Measurements from ENCODE around the gene TIMP2.

TIMP2 gene

DNA sequence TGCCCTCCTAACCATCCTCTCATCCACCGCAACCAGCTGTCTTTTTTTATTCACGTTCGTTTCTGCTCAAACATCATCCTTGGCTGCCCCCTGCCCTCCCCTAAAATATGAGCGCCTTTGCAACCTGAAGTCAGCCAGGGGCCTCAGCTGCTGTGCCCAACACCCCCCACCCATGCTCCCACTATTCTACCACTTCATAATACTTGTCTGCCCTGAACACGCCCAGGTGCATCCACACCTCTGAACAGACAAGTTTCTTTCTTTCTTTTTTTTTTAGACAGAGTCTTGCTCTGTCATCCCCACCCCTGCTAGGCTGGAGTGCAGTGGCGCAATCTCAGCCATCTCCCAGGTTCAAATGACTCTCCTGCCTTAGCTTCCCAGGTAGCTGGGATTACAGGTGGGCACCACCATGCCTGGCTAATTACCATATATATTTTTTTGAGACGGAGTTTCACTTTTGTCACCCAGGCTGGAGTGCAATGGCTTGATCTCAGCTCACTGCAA is 49.0 kb downstream of the TIMP2 start:
- TF ChIP-seq EZH2phosphoT487 (IDR thresholded peaks at IDR 0.05; ENCODE audit: borderline replicate concordance, low read length) (no peak), CTCF (IDR thresholded peaks at IDR 0.05; ENCODE audit: low read depth, low read length, poor library complexity, severe bottlenecking) (no peak)
- Histone ChIP-seq H3K4me2 (ENCODE audit: low read length) (no peak overlapping the region), H3K4me1 (ENCODE audit: control insufficient read depth, low read length) (no peaks in the 10 kb centered on the region), H3K27me3 (ENCODE audit: control insufficient read depth, low read length) (peaks cover 8% of the 10 kb centered on the region; the same call in 1 of the 2 replicates), H3K9me2 (replicated peaks; ENCODE audit: control insufficient read depth, low read length) (no peaks in the 10 kb centered on the region), H3F3A (ENCODE audit: control insufficient read depth, insufficient read depth) (no peaks in the 10 kb centered on the region), H3K79me2 (ENCODE audit: control insufficient read depth, low read length) (no peaks in the 10 kb centered on the region), H3K36me3 (ENCODE audit: control insufficient read depth, low read length) (no peaks in the 10 kb centered on the region), H3K27ac (ENCODE audit: low read depth, low read length) (no peak overlapping the region), H4K20me1 (ENCODE audit: control insufficient read depth, insufficient read depth, low read depth, low read length) (no peaks in the 10 kb centered on the region), H3K9me3 (ENCODE audit: control insufficient read depth, insufficient read depth, low read length) (no peaks in the 10 kb centered on the region), H3K4me3 (ENCODE audit: low read length) (no peak overlapping the region)

DNA sequence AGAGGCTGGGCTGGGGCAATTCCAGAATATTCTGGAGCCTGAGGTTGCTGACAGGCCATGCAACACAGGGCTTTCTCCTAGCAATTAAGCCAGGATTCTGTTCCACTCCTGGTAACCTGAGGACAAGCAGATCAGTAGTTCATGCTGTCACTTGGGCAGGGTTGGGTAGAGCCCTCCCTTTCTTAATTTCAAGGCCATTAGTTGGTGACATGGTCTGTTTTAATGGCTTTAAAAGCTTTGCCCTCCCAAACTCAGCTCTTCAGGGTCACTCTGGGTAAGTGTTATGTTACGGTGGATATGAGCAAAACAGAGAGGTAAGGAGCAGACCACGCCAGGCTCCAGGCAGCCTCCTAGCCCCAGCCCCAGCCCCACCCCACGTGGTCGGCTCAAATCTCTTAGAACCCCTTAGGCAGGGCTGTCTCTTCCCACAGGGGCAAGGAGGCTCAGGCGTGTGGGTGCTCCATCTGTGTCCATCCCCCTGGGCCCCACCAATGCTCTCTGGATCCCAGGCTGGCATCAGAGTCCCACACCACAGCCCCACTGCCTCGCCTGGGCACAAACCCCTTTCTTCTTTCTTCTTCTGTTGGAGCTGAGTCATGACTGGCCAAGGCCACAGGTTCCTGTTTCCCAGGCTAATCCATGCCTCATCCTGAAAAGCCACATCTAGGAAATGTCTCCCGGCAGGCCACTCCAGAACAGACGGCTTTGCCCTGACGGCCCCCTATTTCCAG is 49.7 kb downstream of the TIMP2 start:
- Histone ChIP-seq H3K79me2 (ENCODE audit: control insufficient read depth, low read length) (no peaks in the 10 kb centered on the region), H3K4me1 (ENCODE audit: control insufficient read depth, low read length) (no peaks in the 10 kb centered on the region), H3K9me3 (ENCODE audit: control insufficient read depth, insufficient read depth, low read length) (no peaks in the 10 kb centered on the region), H3K4me2 (ENCODE audit: low read length) (no peak overlapping the region), H3K27ac (ENCODE audit: low read depth, low read length) (no peak overlapping the region), H4K20me1 (ENCODE audit: control insufficient read depth, insufficient read depth, low read depth, low read length) (no peaks in the 10 kb centered on the region), H3K9me2 (replicated peaks; ENCODE audit: control insufficient read depth, low read length) (no peaks in the 10 kb centered on the region), H3K4me3 (ENCODE audit: low read length) (no peak overlapping the region), H3K27me3 (ENCODE audit: control insufficient read depth, low read length) (peaks cover 8% of the 10 kb centered on the region; the same call in 1 of the 2 replicates), H3F3A (ENCODE audit: control insufficient read depth, insufficient read depth) (no peaks in the 10 kb centered on the region), H3K36me3 (ENCODE audit: control insufficient read depth, low read length) (no peaks in the 10 kb centered on the region)
- TF ChIP-seq CTCF (IDR thresholded peaks at IDR 0.05; ENCODE audit: low read depth, low read length, poor library complexity, severe bottlenecking) (no peak), EZH2phosphoT487 (IDR thresholded peaks at IDR 0.05; ENCODE audit: borderline replicate concordance, low read length) (no peak)

DNA sequence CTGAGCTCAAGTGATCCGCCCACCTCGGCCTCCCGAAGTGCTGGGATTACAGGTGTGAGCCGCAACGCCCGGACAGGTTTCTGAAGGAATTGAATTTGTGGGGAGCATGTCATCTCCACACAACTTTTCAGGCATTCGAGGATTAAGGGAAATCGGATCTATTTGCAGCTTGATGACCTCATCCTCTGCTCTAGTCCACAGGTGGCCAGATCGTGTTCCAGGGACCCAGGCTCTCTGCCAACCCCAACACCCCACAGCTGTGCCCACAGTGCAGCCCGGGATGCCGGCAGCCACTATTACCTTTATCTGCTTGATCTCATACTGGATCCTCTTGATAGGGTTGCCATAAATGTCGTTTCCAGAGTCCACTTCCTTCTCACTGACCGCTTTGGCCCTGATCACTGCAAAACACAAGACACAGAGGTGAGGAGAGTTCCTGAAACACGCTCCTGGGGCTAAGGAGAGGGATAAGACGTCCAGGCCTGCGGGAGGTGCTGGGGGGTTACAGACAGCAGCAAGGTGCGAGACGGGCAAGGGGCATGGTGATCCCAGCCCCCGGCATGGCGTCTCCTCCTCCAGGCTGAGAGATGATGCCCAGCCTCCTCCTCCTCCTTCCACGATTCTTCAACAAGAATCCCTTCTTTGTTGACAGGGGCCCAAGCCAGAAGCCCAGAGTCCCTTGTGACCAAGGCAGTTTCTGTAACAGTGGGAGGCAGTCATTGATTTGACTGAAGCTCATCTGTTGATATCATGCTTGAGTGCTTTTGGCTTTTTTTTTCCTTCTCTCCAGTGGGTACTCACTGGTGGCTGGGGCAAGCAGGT is 51.5 kb downstream of the TIMP2 start:
- Histone ChIP-seq H3K27ac (ENCODE audit: low read depth, low read length) (no peak overlapping the region), H3K9me2 (replicated peaks; ENCODE audit: control insufficient read depth, low read length) (no peaks in the 10 kb centered on the region), H3K36me3 (ENCODE audit: control insufficient read depth, low read length) (no peaks in the 10 kb centered on the region), H3F3A (ENCODE audit: control insufficient read depth, insufficient read depth) (no peaks in the 10 kb centered on the region), H3K4me3 (ENCODE audit: low read length) (no peak overlapping the region), H4K20me1 (ENCODE audit: control insufficient read depth, insufficient read depth, low read depth, low read length) (no peaks in the 10 kb centered on the region), H3K27me3 (ENCODE audit: control insufficient read depth, low read length) (no peaks in the 10 kb centered on the region; the same call in 1 of the 2 replicates), H3K4me1 (ENCODE audit: control insufficient read depth, low read length) (no peaks in the 10 kb centered on the region), H3K9me3 (ENCODE audit: control insufficient read depth, insufficient read depth, low read length) (no peaks in the 10 kb centered on the region), H3K4me2 (ENCODE audit: low read length) (no peak overlapping the region), H3K79me2 (ENCODE audit: control insufficient read depth, low read length) (no peaks in the 10 kb centered on the region)
- no peak for TF ChIP-seq EZH2phosphoT487 (IDR thresholded peaks at IDR 0.05; ENCODE audit: borderline replicate concordance, low read length)
- no peak for TF ChIP-seq CTCF (IDR thresholded peaks at IDR 0.05; ENCODE audit: low read depth, low read length, poor library complexity, severe bottlenecking)

Measured in DOHH2 (cell line).